Stimulated activated CD8-positive, alpha-beta memory T cell treated with anti-CD3 and anti-CD28 coated beads, Interleukin-12 subunit alpha, Interleukin-12 subunit beta, amount 100 ng/mL, for 1 hour (primary cell): Measurements from ENCODE around the gene SLC35F2.
"Not testable (repeated sequence)": the region's sequence is repeated elsewhere in the genome, so short reads cannot be mapped to it uniquely, and the experiment has no call there.

Experiments
- DNase-seq: peaks from one replicate; pipeline ENCODE4 v3.0.0-alpha.2; 2020; ENCODE audit warnings: low read depth

Gene SLC35F2

GRCh38 chr11:107789767-107790166 is 68.8 kb downstream of the SLC35F2 start:
- DNase-seq, result no peak

- no peak for DNase-seq
These were observed 70.9 kb downstream of the SLC35F2 start for GRCh38 chr11:107787733-107788132.

- no peak for DNase-seq
These were observed 73.2 kb downstream of the SLC35F2 start for GRCh38 chr11:107785401-107785800.

- DNase-seq, result no peak
These were observed 75.5 kb downstream of the SLC35F2 start for GRCh38 chr11:107783121-107783520.

- DNase-seq, result no peak
These were observed 77.8 kb downstream of the SLC35F2 start for GRCh38 chr11:107780775-107781174.

- no peak for DNase-seq
These were observed 78.5 kb downstream of the SLC35F2 start for GRCh38 chr11:107780136-107780535.

- DNase-seq, result no peak
These were observed 79.6 kb downstream of the SLC35F2 start for GRCh38 chr11:107778839-107779517.

GRCh38 chr11:107777110-107777509 is 81.5 kb downstream of the SLC35F2 start:
- no peak for DNase-seq

- no peak for DNase-seq
These were observed 82.5 kb downstream of the SLC35F2 start for GRCh38 chr11:107776062-107776461.

GRCh38 chr11:107770551-107770951 is 88.0 kb downstream of the SLC35F2 start:
- no peak for DNase-seq

- no peak for DNase-seq
These were observed 89.4 kb downstream of the SLC35F2 start for GRCh38 chr11:107769189-107769588.

- DNase-seq, result not testable (repeated sequence)
These were observed 99.8 kb downstream of the SLC35F2 start for GRCh38 chr11:107758719-107759355.

- DNase-seq, result no peak
These were observed 100.9 kb downstream of the SLC35F2 start for GRCh38 chr11:107757661-107758060.

GRCh38 chr11:107756553-107756952 is 102.0 kb downstream of the SLC35F2 start:
- no peak for DNase-seq

GRCh38 chr11:107752949-107753822 is 105.4 kb downstream of the SLC35F2 start:
- no peak for DNase-seq

- no peak for DNase-seq
These were observed 106.1 kb downstream of the SLC35F2 start for GRCh38 chr11:107752508-107752907.

- no peak for DNase-seq
These were observed 107.5 kb downstream of the SLC35F2 start for GRCh38 chr11:107751082-107751481.

- no peak for DNase-seq
These were observed 108.3 kb downstream of the SLC35F2 start for GRCh38 chr11:107750313-107750712.

GRCh38 chr11:107747622-107748021 is 111.0 kb downstream of the SLC35F2 start:
- no peak for DNase-seq

- DNase-seq, result no peak
These were observed 113.9 kb downstream of the SLC35F2 start for GRCh38 chr11:107744736-107745135.

GRCh38 chr11:107743191-107743590 is 115.4 kb downstream of the SLC35F2 start:
- no peak for DNase-seq

GRCh38 chr11:107741044-107741823 is 117.4 kb downstream of the SLC35F2 start:
- DNase-seq, result no peak
